GM12878 (cell line): ENCODE data around the gene TREH.

ENCODE experiments used
- CBX5 ChIP-seq: sonication (generic); IDR thresholded peaks from 2 replicates; pipeline ENCODE4 v1.6.1; 2016; ENCODE audit warnings: low read depth, moderate library complexity, mild to moderate bottlenecking, inconsistent platforms
- CTCF ChIP-seq, 3 experiments: IDR thresholded peaks in 2 of 3; conservative IDR thresholded peaks in 1 of 3; 2 replicates each; pipeline ENCODE4 v1.5.1; 2011; ENCODE audit warnings: low read depth in 3 of 3, low read length in 3 of 3, mild to moderate bottlenecking in 3 of 3, control low read depth in 2 of 3, moderate library complexity in 2 of 3, inconsistent platforms in 1 of 3, mixed read lengths in 1 of 3; ENCODE audit not compliant: control insufficient read depth in 2 of 3, insufficient read depth in 1 of 3; ENCODE audit errors: extremely low read depth in 1 of 3
- EGR1 ChIP-seq, 2 experiments: IDR thresholded peaks; 1 replicate in 1 of 2; 2 replicates in 1 of 2; pipeline ENCODE4 v1.6.1; 2011 to 2012; ENCODE audit warnings: low read depth in 2 of 2, low read length in 2 of 2, borderline replicate concordance in 1 of 2, mild to moderate bottlenecking in 1 of 2, moderate library complexity in 1 of 2
- FOXM1 ChIP-seq: IDR thresholded peaks from 2 replicates; pipeline ENCODE4 v1.6.1; 2012; ENCODE audit warnings: low read depth, mild to moderate bottlenecking, inconsistent platforms, low read length, moderate library complexity
- NRF1 ChIP-seq: conservative IDR thresholded peaks from 2 replicates; pipeline ENCODE4 v1.6.1; 2011; ENCODE audit warnings: mild to moderate bottlenecking, low read depth, low read length, improper control_type of control experiment
- POLR2AphosphoS5 ChIP-seq: IDR thresholded peaks from 2 replicates; pipeline ENCODE4 v1.6.1; 2011; ENCODE audit warnings: mild to moderate bottlenecking, low read length, inconsistent platforms
- POU2F2 ChIP-seq: IDR thresholded peaks from 3 replicates; pipeline ENCODE4 v1.6.1; 2011; ENCODE audit warnings: low read depth, mild to moderate bottlenecking, low read length, borderline replicate concordance
- RAD21 ChIP-seq: IDR thresholded peaks from 2 replicates; pipeline ENCODE4 v1.6.1; 2011; ENCODE audit warnings: mild to moderate bottlenecking, low read depth, low read length, moderate library complexity; ENCODE audit not compliant: insufficient read depth
- SIN3A ChIP-seq: IDR thresholded peaks from 2 replicates; pipeline ENCODE4 v1.6.1; 2012; ENCODE audit warnings: low read depth, low read length, improper control_type of control experiment
- TCF12 ChIP-seq: IDR thresholded peaks from 2 replicates; pipeline ENCODE4 v1.6.1; 2011; ENCODE audit warnings: low read depth, mild to moderate bottlenecking, low read length
- ZBED1 ChIP-seq: IDR thresholded peaks from 2 replicates; pipeline ENCODE4 v1.6.1; 2016; ENCODE audit warnings: borderline replicate concordance
- ZNF24 ChIP-seq: fragments of 450-650 bp; IDR thresholded peaks from 2 replicates; pipeline ENCODE4 v1.6.1; 2017; ENCODE audit warnings: antibody characterized with exemption, mild to moderate bottlenecking
- TF ChIP-seq, protein P1 (sequence below): IDR thresholded peaks from 2 replicates; pipeline ENCODE4 v1.6.1; 2012; ENCODE audit warnings: low read depth, low read length, improper control_type of control experiment

- TF ChIP-seq CBX5, result no peak
- TF ChIP-seq RAD21, result no peak
- TF ChIP-seq SIN3A, result no peak
- no peak for TF ChIP-seq CTCF (IDR thresholded peaks at IDR 0.05 in 2 of 3, conservative IDR thresholded peaks at IDR 0.05 in 1 of 3; ENCODE audit: control insufficient read depth in 2 of 3, extremely low read depth in 1 of 3, insufficient read depth in 1 of 3, low read depth in 3 of 3, low read length in 3 of 3)
- TF ChIP-seq NRF1, result no peak
- no peak for TF ChIP-seq ZBED1
- no peak for TF ChIP-seq TCF12
- no peak for TF ChIP-seq POLR2AphosphoS5
- no peak for TF ChIP-seq ZNF24
- no peak for TF ChIP-seq FOXM1
- TF ChIP-seq, protein P1, sequence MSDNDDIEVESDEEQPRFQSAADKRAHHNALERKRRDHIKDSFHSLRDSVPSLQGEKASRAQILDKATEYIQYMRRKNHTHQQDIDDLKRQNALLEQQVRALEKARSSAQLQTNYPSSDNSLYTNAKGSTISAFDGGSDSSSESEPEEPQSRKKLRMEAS, result no peak
- no peak for TF ChIP-seq EGR1 (IDR thresholded peaks at IDR 0.05; ENCODE audit: borderline replicate concordance in 1 of 2, low read depth in 2 of 2, low read length in 2 of 2)
- no peak for TF ChIP-seq POU2F2
Measured at GRCh38 chr11:118661425-118662301, 17.8 kb downstream of the TREH start.
